Right atrium auricular region (tissue), 2 donors: Measurements from ENCODE around the gene ELMO1. TPM values are rescaled to one million over a fixed set of nuclear protein-coding genes. Genes with fewer than 3 reads are reported as not detected.

Source experiments
- DNase-seq: peaks from one replicate; pipeline ENCODE4 v3.0.0-alpha.2; 2019; ENCODE audit warnings: low spot score
- H3K27ac ChIP-seq, 2 donors: fragments of 200-600 bp; sonication (generic); 1 replicate in 1 of 2; 2 replicates in 1 of 2; pipeline ENCODE4 v1.5.1; 2016 to 2019
- H3K27me3 ChIP-seq, 2 donors: fragments of 200-600 bp; sonication (generic); one replicate each; pipeline versions ENCODE4 v1.5.1 to v1.6.0; 2017 to 2019
- H3K36me3 ChIP-seq: fragments of 200-600 bp; sonication (generic); one replicate; pipeline ENCODE4 v1.5.1; 2016
- H3K4me1 ChIP-seq, 2 donors: fragments of 200-600 bp; sonication (generic); one replicate each; pipeline versions ENCODE4 v1.5.1 to v1.6.0; 2017 to 2019
- H3K4me3 ChIP-seq, 2 donors: fragments of 200-600 bp; sonication (generic); 1 replicate in 1 of 2; 2 replicates in 1 of 2; pipeline ENCODE4 v1.5.1; 2017 to 2019; ENCODE audit warnings: mild to moderate bottlenecking in 1 of 2, moderate library complexity in 1 of 2
- H3K9me3 ChIP-seq, 2 donors: fragments of 200-600 bp; sonication (generic); one replicate each; pipeline ENCODE4 v1.5.1; 2019
- CTCF ChIP-seq, 2 donors: fragments of 200-600 bp; sonication (generic); IDR thresholded peaks; one replicate each; pipeline ENCODE4 v1.5.1; 2019; ENCODE audit warnings: antibody characterized with exemption in 2 of 2
- total RNA-seq, 2 donors: library from RNA; depleted of rRNA; stranded (reverse); fragments of >200 nt; gene quantifications; one replicate each; pipeline ENCODE4 v1.1.0, GENCODE V29; 2016

The ELMO1 gene
- total RNA-seq, 2 donors from 2014 or later = 24.4 to 45.1 TPM

GRCh38 chr7:36840904-36841303 is 607.8 kb downstream of the ELMO1 start:
- DNase-seq = no peak
- Histone ChIP-seq H3K36me3 (no peaks in the 10 kb centered on the region), H3K4me1 (no peaks in the 10 kb centered on the region), H3K27ac (no peak overlapping the region), H3K9me3 (no peaks in the 10 kb centered on the region), H3K4me3 (no peak overlapping the region), H3K27me3 (no peaks in the 10 kb centered on the region)
- no peak for TF ChIP-seq CTCF (IDR thresholded peaks at IDR 0.05)

- Histone ChIP-seq H3K4me3 (no peak overlapping the region), H3K4me1 (no peaks in the 10 kb centered on the region), H3K27ac (no peak overlapping the region), H3K9me3 (no peaks in the 10 kb centered on the region), H3K27me3 (no peaks in the 10 kb centered on the region), H3K36me3 (no peaks in the 10 kb centered on the region)
- DNase-seq = no peak
- TF ChIP-seq CTCF (IDR thresholded peaks at IDR 0.05) = no peak
These were observed 609.9 kb downstream of the ELMO1 start for GRCh38 chr7:36838616-36839225.

DNA sequence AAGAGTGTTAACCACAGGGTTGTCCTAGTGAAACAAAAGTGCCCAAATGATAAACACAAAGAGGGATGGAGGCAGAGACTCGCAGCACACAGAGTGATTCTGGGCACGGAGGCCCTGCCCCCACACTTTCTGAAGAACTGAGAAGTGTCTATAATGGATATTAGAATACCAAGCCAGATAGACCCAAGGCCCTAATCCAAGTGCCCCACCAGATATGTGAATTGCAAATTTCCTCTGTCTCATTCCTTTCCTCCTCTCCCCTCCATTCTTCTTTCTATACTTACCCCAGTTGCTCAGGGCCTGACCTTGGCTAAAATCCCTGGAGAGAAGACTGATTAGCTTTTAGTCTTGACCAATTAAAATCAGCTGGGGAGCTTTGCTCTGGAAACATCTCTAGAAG is 617.6 kb downstream of the ELMO1 start:
- Histone ChIP-seq H3K9me3 (no peaks in the 10 kb centered on the region), H3K27ac (no peak overlapping the region), H3K4me3 (no peak overlapping the region), H3K4me1 (no peaks in the 10 kb centered on the region), H3K36me3 (no peaks in the 10 kb centered on the region), H3K27me3 (no peaks in the 10 kb centered on the region)
- TF ChIP-seq CTCF (IDR thresholded peaks at IDR 0.05) = no peak
- no peak for DNase-seq

DNA sequence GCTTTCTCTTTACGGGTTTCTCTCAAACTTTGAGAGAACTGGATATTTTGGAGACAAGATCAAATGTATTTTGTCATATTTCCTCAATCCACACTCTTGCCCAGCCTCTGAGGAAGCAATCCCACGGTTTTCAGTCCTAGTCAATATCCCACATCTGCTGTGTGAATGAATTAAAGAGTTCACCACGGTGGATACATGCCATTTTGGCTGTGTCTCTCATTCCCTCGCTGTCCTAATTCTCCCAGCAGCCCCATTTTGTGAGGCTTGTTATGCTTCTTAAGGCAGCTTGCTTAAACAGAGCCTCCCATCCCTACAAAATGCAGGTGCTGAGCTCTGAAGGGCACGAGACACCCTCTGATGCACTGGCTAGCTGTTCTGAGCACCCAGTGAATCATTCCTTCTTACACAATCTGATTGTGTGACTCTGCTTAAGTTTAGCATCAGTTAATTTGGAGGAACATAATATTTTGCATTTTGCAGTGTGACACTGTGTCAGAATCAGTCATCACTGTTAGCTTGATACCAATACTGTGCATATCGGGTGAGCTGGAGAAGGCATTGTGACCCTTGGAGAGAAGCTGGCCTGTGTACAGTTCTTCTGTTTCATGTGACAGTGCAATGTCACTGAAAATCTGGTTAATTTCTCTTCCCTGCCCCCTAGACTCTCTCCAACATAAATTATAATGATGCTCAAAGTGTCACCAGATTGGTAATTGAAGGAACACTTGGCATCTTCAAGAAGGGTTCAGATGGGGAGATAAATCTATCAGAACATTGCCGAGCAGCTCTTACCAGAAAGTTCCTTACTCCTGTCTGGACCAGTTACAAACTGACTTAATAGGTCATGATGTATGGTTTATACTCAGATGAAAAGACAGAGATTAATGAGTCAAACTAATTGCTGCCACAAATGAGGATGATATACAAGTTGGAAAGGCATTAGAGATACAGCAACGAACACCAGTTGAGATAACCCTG is 620.6 kb downstream of the ELMO1 start:
- TF ChIP-seq CTCF (IDR thresholded peaks at IDR 0.05) = no peak
- H3K27me3 ChIP-seq = no peaks in the 10 kb centered on the region
- no peaks in the 10 kb centered on the region for H3K9me3 ChIP-seq
- no peaks in the 10 kb centered on the region for H3K4me1 ChIP-seq
- H3K4me3 ChIP-seq = no peak overlapping the region
- no peak for DNase-seq
- H3K27ac ChIP-seq = no peak overlapping the region
- H3K36me3 ChIP-seq = no peaks in the 10 kb centered on the region

GRCh38 chr7:36825501-36825900 is 623.2 kb downstream of the ELMO1 start:
- Histone ChIP-seq H3K27me3 (no peaks in the 10 kb centered on the region), H3K9me3 (no peaks in the 10 kb centered on the region), H3K36me3 (no peaks in the 10 kb centered on the region), H3K27ac (no peak overlapping the region), H3K4me1 (no peaks in the 10 kb centered on the region), H3K4me3 (no peak overlapping the region)
- no peak for DNase-seq
- no peak for TF ChIP-seq CTCF (IDR thresholded peaks at IDR 0.05)
